Measurements from ENCODE around the gene HLA-DOB.

- TF ChIP-seq CTCF (conservative IDR thresholded peaks at IDR 0.05; ENCODE audit: low read length), result no peak
- TF ChIP-seq EZH2phosphoT487 (IDR thresholded peaks at IDR 0.05; ENCODE audit: borderline replicate concordance, low read depth, low read length), result no peak
Measured at GRCh38 chr6:32819729-32820128, 2.9 kb upstream of the HLA-DOB start.
